Body of pancreas (tissue), 4 donors: ENCODE measurements around the gene SLC2A6.

Experiments used
- CTCF ChIP-seq, 7 experiments: fragments of 450-650 bp in 4 of 7; fragments of 200-600 bp in 3 of 7; sonication (generic) in 3 of 7; IDR thresholded peaks; one replicate each; pipeline ENCODE4 v1.5.1; 2016 to 2019; ENCODE audit warnings: antibody characterized with exemption in 7 of 7
- POLR2A ChIP-seq, 3 donors: fragments of 450-650 bp; IDR thresholded peaks; one replicate each; pipeline ENCODE4 v1.6.1; 2016; ENCODE audit warnings: antibody characterized with exemption in 3 of 3, mild to moderate bottlenecking in 2 of 3

GRCh38 chr9:133472753-133473378 lies 6.0 kb downstream of the SLC2A6 start:
- TF ChIP-seq CTCF (IDR thresholded peaks at IDR 0.05) (no peak), POLR2A (IDR thresholded peaks at IDR 0.05) (no peak)
